HepG2 (cell line): Measurements from ENCODE around the gene CENATAC. TPM values are rescaled to one million over a fixed set of nuclear protein-coding genes. Genes with fewer than 3 reads are reported as not detected.

ENCODE experiments used
- ATF2 ChIP-seq: sonication (generic); formaldehyde crosslinking; IDR thresholded peaks from 2 replicates; pipeline ENCODE4 v1.4.0; 2020; ENCODE audit warnings: missing genetic modification reagents
- ELK4 ChIP-seq: sonication (generic); formaldehyde crosslinking; IDR thresholded peaks from 2 replicates; pipeline ENCODE4 v1.9.0; 2021; ENCODE audit warnings: missing genetic modification reagents, borderline replicate concordance
- HINFP ChIP-seq: sonication (generic); formaldehyde crosslinking; IDR thresholded peaks from 2 replicates; pipeline ENCODE4 v1.4.0; 2020; ENCODE audit warnings: low read depth, mild to moderate bottlenecking, missing genetic modification reagents
- MTF1 ChIP-seq: sonication (generic); formaldehyde crosslinking; IDR thresholded peaks from 2 replicates; pipeline ENCODE4 v1.5.0; 2020; ENCODE audit warnings: missing genetic modification reagents
- NRL ChIP-seq: sonication (generic); formaldehyde crosslinking; IDR thresholded peaks from 2 replicates; pipeline ENCODE4 v1.5.0; 2020; ENCODE audit warnings: missing genetic modification reagents, mild to moderate bottlenecking, moderate library complexity, borderline replicate concordance
- RXRA ChIP-seq: sonication (generic); formaldehyde crosslinking; IDR thresholded peaks from 2 replicates; pipeline ENCODE4 v1.5.1; 2020; ENCODE audit warnings: missing genetic modification reagents
- SAFB2 ChIP-seq: sonication (generic); formaldehyde crosslinking; IDR thresholded peaks from 2 replicates; pipeline ENCODE4 v1.5.1; 2020; ENCODE audit warnings: missing genetic modification reagents, low read depth, mild to moderate bottlenecking, borderline replicate concordance
- SRF ChIP-seq: IDR thresholded peaks from 2 replicates; pipeline ENCODE4 v1.6.1; 2011; ENCODE audit warnings: mild to moderate bottlenecking, low read depth, low read length, moderate library complexity
- ZFP1 ChIP-seq: IDR thresholded peaks from 2 replicates; pipeline ENCODE4 v1.6.1; 2016
- ZNF160 ChIP-seq: sonication (generic); formaldehyde crosslinking; IDR thresholded peaks from 2 replicates; pipeline ENCODE4 v1.8.0; 2022; ENCODE audit warnings: mild to moderate bottlenecking, inconsistent platforms, missing genetic modification reagents
- ZNF234 ChIP-seq: sonication (generic); formaldehyde crosslinking; conservative IDR thresholded peaks from 2 replicates; pipeline ENCODE4 v1.5.1; 2020; ENCODE audit warnings: mild to moderate bottlenecking, missing genetic modification reagents
- ZNF33A ChIP-seq: sonication (generic); formaldehyde crosslinking; IDR thresholded peaks from 2 replicates; pipeline ENCODE4 v1.5.1; 2020; ENCODE audit warnings: missing genetic modification reagents, mild to moderate bottlenecking, moderate library complexity, borderline replicate concordance
- ZNF468 ChIP-seq: sonication (generic); formaldehyde crosslinking; IDR thresholded peaks from 2 replicates; pipeline ENCODE4 v1.8.0; 2022; ENCODE audit warnings: mild to moderate bottlenecking, moderate library complexity, missing genetic modification reagents
- ZNF710 ChIP-seq: sonication (generic); formaldehyde crosslinking; IDR thresholded peaks from 2 replicates; pipeline ENCODE4 v1.5.0; 2020; ENCODE audit warnings: mild to moderate bottlenecking, missing genetic modification reagents, borderline replicate concordance
- ZNF788 ChIP-seq: sonication (generic); formaldehyde crosslinking; IDR thresholded peaks from 2 replicates; pipeline ENCODE4 v1.5.0; 2020; ENCODE audit warnings: mild to moderate bottlenecking, missing genetic modification reagents, borderline replicate concordance
- polyA plus RNA-seq, 8 experiments: library from polyadenylated mRNA; depleted of rRNA in 3 of 8; stranded (reverse) in 7 of 8; unstranded in 1 of 8; fragments of >200 nt; fragmentation: Illumina TruSeq in 4 of 8; extraction: Trizol in 4 of 8; gene quantifications; 2 replicates each; pipeline versions ENCODE4 v1.2.1 to v1.2.3, GENCODE V29; 2011 to 2016; ENCODE audit warnings: low read depth in 4 of 8, missing spikeins in 1 of 8, mixed read lengths in 1 of 8; ENCODE audit not compliant: insufficient read depth in 1 of 8
- total RNA-seq, 5 experiments: library from RNA; depleted of rRNA; stranded (reverse); fragments of >200 nt; fragmentation: Illumina TruSeq; extraction: Trizol; gene quantifications; 2 replicates each; pipeline ENCODE4 v1.2.3, GENCODE V29; 2016; ENCODE audit warnings: low read depth in 1 of 5
- TF ChIP-seq, protein P1 (sequence below): sonication (generic); formaldehyde crosslinking; IDR thresholded peaks from 2 replicates; pipeline ENCODE4 v1.4.0; 2020; ENCODE audit warnings: missing genetic modification reagents
- TF ChIP-seq, protein P2 (sequence below): sonication (generic); formaldehyde crosslinking; IDR thresholded peaks from 2 replicates; pipeline ENCODE4 v1.4.0; 2020; ENCODE audit warnings: missing genetic modification reagents

The CENATAC gene
- total and polyA plus RNA-seq, 2 of the 13 experiments (the other 11 are each of a cell fraction or from before 2014, with no cell fraction given) = 21.7 to 25.0 TPM

- TF ChIP-seq ZNF710 (CRISPR knock-in tag) (peak; percentile 39; the same call in 1 of the 2 replicates), NRL (CRISPR knock-in tag) (peak; percentile 19), MTF1 (0 out of 2 replicates have a peak, but pooled peaks have one; percentile 50), ATF2 (peak; percentile 75), HINFP (CRISPR knock-in tag) (peak; percentile 73; the same call in 1 of the 2 replicates), SAFB2 (CRISPR knock-in tag) (peak; percentile 51; the same call in 1 of the 2 replicates), ZNF788 (peak; percentile 93), ZNF160 (CRISPR knock-in tag) (peak; percentile 72), ZNF468 (CRISPR knock-in tag) (no peak), SRF (0 out of 2 replicates have a peak, but pooled peaks have one; percentile 38), ZFP1 (CRISPR knock-in tag) (0 out of 2 replicates have a peak, but pooled peaks have one; percentile 7), RXRA (CRISPR knock-in tag) (peak; percentile 67), ZNF33A (CRISPR knock-in tag) (no peak), ELK4 (CRISPR knock-in tag) (no peak), ZNF234 (CRISPR knock-in tag) (peak; percentile 87; the same call in 1 of the 2 replicates)
- TF ChIP-seq, protein P1, sequence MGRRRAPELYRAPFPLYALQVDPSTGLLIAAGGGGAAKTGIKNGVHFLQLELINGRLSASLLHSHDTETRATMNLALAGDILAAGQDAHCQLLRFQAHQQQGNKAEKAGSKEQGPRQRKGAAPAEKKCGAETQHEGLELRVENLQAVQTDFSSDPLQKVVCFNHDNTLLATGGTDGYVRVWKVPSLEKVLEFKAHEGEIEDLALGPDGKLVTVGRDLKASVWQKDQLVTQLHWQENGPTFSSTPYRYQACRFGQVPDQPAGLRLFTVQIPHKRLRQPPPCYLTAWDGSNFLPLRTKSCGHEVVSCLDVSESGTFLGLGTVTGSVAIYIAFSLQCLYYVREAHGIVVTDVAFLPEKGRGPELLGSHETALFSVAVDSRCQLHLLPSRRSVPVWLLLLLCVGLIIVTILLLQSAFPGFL (CRISPR knock-in tag) = no peak
- TF ChIP-seq, protein P2, sequence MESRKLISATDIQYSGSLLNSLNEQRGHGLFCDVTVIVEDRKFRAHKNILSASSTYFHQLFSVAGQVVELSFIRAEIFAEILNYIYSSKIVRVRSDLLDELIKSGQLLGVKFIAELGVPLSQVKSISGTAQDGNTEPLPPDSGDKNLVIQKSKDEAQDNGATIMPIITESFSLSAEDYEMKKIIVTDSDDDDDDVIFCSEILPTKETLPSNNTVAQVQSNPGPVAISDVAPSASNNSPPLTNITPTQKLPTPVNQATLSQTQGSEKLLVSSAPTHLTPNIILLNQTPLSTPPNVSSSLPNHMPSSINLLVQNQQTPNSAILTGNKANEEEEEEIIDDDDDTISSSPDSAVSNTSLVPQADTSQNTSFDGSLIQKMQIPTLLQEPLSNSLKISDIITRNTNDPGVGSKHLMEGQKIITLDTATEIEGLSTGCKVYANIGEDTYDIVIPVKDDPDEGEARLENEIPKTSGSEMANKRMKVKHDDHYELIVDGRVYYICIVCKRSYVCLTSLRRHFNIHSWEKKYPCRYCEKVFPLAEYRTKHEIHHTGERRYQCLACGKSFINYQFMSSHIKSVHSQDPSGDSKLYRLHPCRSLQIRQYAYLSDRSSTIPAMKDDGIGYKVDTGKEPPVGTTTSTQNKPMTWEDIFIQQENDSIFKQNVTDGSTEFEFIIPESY (CRISPR knock-in tag) = peak; percentile 80
Observed at GRCh38 chr11:119030329-119031047, 32.5 kb downstream of the CENATAC start, which contains the start of gene SLC37A4 (continued).
